Osteoblast (primary cell): ENCODE measurements around the gene MEP1A. TPM values are rescaled to one million over a fixed set of nuclear protein-coding genes. Genes with fewer than 3 reads are reported as not detected.

Experiments used
- DNase-seq: peaks from one replicate; pipeline ENCODE4 v3.0.0; 2011; ENCODE audit warnings: low spot score, mixed read lengths; ENCODE audit not compliant: insufficient read length; ENCODE audit errors: missing footprints
- H2AFZ ChIP-seq: 2 replicates; pipeline ENCODE4 v1.6.0; 2011; ENCODE audit warnings: mild to moderate bottlenecking, low read length
- H3K27ac ChIP-seq: 2 replicates; pipeline ENCODE4 v1.5.1; 2011; ENCODE audit warnings: mild to moderate bottlenecking, low read depth, low read length, moderate library complexity
- H3K27me3 ChIP-seq: 2 replicates; pipeline ENCODE4 v1.6.0; 2012; ENCODE audit warnings: mild to moderate bottlenecking, control low read depth, inconsistent platforms, low read length, moderate library complexity; ENCODE audit not compliant: insufficient read depth
- H3K36me3 ChIP-seq: 2 replicates; pipeline ENCODE4 v1.5.1; 2011; ENCODE audit warnings: mild to moderate bottlenecking, low read length, control low read depth, moderate library complexity; ENCODE audit not compliant: insufficient read depth
- H3K4me1 ChIP-seq: 2 replicates; pipeline ENCODE4 v1.5.1; 2011; ENCODE audit warnings: mild to moderate bottlenecking, low read length, control low read depth, moderate library complexity; ENCODE audit not compliant: insufficient read depth
- H3K4me2 ChIP-seq: 2 replicates; pipeline ENCODE4 v1.6.0; 2011; ENCODE audit warnings: mild to moderate bottlenecking, low read length; ENCODE audit not compliant: insufficient read depth
- H3K4me3 ChIP-seq: fragments of 200-600 bp; sonication (generic); 3 replicates; pipeline ENCODE4 v1.5.1; 2012; ENCODE audit warnings: mild to moderate bottlenecking, low read length, inconsistent platforms; ENCODE audit not compliant: insufficient read depth
- H3K79me2 ChIP-seq: 2 replicates; pipeline ENCODE4 v1.6.0; 2012; ENCODE audit warnings: mild to moderate bottlenecking, low read length, control low read depth, inconsistent platforms; ENCODE audit not compliant: insufficient read depth
- H3K9me3 ChIP-seq: 2 replicates; pipeline ENCODE4 v1.5.1; 2011; ENCODE audit warnings: low read depth, low read length, control low read depth
- H4K20me1 ChIP-seq: 2 replicates; pipeline ENCODE4 v1.6.0; 2012; ENCODE audit warnings: mild to moderate bottlenecking, low read length, control low read depth; ENCODE audit not compliant: insufficient read depth
- total RNA-seq: library from RNA; depleted of rRNA; stranded (reverse); fragments of >200 nt; gene quantifications from 2 replicates; pipeline ENCODE4 v1.2.3, GENCODE V29; 2012
- TF ChIP-seq, protein P1 (sequence below): IDR thresholded peaks from 2 replicates; pipeline ENCODE4 v1.5.1; 2011; ENCODE audit warnings: mild to moderate bottlenecking, low read depth, low read length, moderate library complexity; ENCODE audit errors: extremely low read depth

MEP1A gene
- total RNA-seq, 1 donor = not detected

DNA sequence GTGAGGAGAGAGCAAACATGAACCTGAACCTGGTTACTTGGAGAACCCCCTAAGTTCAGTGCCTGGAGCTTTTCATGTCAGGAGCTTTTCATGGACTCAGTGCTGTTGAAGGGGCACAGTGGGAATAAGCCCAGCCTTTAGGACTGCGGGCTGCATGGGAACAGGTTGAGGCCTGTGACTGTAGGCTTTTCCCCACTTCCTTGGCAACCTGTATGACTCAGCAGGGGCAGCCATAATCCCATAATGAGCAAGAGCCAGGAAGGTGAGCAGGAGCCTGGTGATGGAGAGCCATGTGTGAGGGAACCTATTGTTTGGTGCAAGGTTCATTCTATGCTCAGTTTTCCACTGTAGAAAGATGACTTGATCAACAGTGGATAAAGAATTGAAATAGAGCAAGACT is 23.4 kb downstream of the MEP1A start:
- TF ChIP-seq, protein P1, sequence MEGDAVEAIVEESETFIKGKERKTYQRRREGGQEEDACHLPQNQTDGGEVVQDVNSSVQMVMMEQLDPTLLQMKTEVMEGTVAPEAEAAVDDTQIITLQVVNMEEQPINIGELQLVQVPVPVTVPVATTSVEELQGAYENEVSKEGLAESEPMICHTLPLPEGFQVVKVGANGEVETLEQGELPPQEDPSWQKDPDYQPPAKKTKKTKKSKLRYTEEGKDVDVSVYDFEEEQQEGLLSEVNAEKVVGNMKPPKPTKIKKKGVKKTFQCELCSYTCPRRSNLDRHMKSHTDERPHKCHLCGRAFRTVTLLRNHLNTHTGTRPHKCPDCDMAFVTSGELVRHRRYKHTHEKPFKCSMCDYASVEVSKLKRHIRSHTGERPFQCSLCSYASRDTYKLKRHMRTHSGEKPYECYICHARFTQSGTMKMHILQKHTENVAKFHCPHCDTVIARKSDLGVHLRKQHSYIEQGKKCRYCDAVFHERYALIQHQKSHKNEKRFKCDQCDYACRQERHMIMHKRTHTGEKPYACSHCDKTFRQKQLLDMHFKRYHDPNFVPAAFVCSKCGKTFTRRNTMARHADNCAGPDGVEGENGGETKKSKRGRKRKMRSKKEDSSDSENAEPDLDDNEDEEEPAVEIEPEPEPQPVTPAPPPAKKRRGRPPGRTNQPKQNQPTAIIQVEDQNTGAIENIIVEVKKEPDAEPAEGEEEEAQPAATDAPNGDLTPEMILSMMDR = no peak
- Histone ChIP-seq H2AFZ (no peak overlapping the region), H3K27me3 (no peaks in the 10 kb centered on the region), H3K27ac (no peak overlapping the region), H3K4me3 (no peak overlapping the region), H3K9me3 (no peaks in the 10 kb centered on the region), H3K4me2 (no peak overlapping the region), H3K4me1 (no peaks in the 10 kb centered on the region), H4K20me1 (no peaks in the 10 kb centered on the region), H3K36me3 (no peaks in the 10 kb centered on the region), H3K79me2 (no peaks in the 10 kb centered on the region)
- no peak for DNase-seq

DNA sequence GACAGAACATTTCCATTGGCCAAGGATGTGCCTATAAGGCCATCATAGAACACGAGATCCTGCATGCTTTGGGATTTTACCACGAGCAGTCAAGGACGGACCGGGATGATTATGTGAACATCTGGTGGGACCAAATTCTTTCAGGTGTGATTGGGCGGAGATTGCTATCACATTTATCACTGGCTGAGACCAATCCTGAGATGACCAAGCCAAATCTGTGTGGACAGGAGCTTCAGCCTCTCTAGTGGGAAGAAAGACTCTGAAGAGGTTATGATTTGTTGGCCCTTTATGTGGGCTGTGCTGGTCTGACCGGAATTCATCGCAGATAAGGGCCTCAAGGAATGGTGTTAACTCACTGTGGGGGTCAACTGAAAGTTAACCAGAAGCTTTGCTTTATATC is 26.4 kb downstream of the MEP1A start:
- Histone ChIP-seq H2AFZ (no peak overlapping the region), H3K4me3 (no peak overlapping the region), H3K27me3 (no peaks in the 10 kb centered on the region), H3K9me3 (no peaks in the 10 kb centered on the region), H3K4me1 (no peaks in the 10 kb centered on the region), H3K27ac (no peak overlapping the region), H3K4me2 (no peak overlapping the region), H4K20me1 (no peaks in the 10 kb centered on the region), H3K36me3 (no peaks in the 10 kb centered on the region), H3K79me2 (no peaks in the 10 kb centered on the region)
- TF ChIP-seq, protein P1 = no peak
- DNase-seq = no peak

DNA sequence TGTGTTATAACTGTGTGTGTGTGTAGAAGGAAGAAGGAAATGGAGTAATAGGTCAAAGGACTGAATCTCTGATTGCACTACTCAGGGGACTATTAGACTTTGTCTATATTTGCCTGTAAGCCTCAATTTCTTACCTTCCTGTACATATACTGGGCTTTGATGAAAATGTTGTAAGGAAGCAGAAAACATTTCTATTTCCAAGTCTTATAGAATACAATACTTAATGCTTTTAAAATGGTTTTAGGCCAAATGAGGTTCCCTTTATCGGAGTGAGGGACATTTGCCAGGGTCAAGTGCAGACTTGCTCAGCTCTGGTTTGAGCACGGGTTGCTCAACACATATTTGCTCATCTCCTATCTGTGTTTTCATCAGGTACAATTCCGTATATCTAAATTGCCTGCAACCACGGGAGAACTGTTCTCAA is 28.3 kb downstream of the MEP1A start:
- Histone ChIP-seq H3K4me1 (no peaks in the 10 kb centered on the region), H3K9me3 (no peaks in the 10 kb centered on the region), H3K27ac (no peak overlapping the region), H3K4me3 (no peak overlapping the region), H3K36me3 (no peaks in the 10 kb centered on the region), H3K79me2 (no peaks in the 10 kb centered on the region), H3K27me3 (no peaks in the 10 kb centered on the region), H4K20me1 (no peaks in the 10 kb centered on the region), H3K4me2 (no peak overlapping the region), H2AFZ (no peak overlapping the region)
- TF ChIP-seq, protein P1 = no peak
- DNase-seq = no peak

DNA sequence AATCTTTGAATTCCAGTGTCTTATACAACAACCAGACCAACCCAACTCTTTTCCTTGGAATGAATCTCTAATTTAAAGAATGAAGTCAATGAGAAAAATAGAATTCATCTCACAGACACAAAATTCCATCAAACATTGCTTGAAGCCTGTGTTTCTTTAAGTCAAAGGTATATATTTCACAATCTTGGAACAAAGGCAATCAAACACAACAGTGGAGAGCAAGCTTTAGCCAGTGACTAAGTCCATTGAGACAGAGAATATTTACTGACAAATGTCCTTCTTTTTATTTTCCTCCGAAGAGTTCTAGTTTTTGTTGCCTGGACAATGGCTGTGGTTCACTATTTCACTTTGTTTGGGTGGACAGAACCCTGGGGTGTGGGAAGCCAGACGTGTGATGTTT is 35.8 kb downstream of the MEP1A start:
- H3K79me2 ChIP-seq = no peaks in the 10 kb centered on the region
- no peak overlapping the region for H3K27ac ChIP-seq
- no peak for DNase-seq
- H2AFZ ChIP-seq = no peak overlapping the region
- H3K9me3 ChIP-seq = no peaks in the 10 kb centered on the region
- H3K4me2 ChIP-seq = no peak overlapping the region
- no peaks in the 10 kb centered on the region for H4K20me1 ChIP-seq
- no peak overlapping the region for H3K4me3 ChIP-seq
- TF ChIP-seq, protein P1 = no peak
- H3K4me1 ChIP-seq = no peaks in the 10 kb centered on the region
- H3K27me3 ChIP-seq = no peaks in the 10 kb centered on the region
- no peaks in the 10 kb centered on the region for H3K36me3 ChIP-seq
